ENCODE measurements around the gene PKD1L1.
"Not testable (repeated sequence)": the region's sequence is repeated elsewhere in the genome, so short reads cannot be mapped to it uniquely, and the experiment has no call there.

PKD1L1 gene, protein sequence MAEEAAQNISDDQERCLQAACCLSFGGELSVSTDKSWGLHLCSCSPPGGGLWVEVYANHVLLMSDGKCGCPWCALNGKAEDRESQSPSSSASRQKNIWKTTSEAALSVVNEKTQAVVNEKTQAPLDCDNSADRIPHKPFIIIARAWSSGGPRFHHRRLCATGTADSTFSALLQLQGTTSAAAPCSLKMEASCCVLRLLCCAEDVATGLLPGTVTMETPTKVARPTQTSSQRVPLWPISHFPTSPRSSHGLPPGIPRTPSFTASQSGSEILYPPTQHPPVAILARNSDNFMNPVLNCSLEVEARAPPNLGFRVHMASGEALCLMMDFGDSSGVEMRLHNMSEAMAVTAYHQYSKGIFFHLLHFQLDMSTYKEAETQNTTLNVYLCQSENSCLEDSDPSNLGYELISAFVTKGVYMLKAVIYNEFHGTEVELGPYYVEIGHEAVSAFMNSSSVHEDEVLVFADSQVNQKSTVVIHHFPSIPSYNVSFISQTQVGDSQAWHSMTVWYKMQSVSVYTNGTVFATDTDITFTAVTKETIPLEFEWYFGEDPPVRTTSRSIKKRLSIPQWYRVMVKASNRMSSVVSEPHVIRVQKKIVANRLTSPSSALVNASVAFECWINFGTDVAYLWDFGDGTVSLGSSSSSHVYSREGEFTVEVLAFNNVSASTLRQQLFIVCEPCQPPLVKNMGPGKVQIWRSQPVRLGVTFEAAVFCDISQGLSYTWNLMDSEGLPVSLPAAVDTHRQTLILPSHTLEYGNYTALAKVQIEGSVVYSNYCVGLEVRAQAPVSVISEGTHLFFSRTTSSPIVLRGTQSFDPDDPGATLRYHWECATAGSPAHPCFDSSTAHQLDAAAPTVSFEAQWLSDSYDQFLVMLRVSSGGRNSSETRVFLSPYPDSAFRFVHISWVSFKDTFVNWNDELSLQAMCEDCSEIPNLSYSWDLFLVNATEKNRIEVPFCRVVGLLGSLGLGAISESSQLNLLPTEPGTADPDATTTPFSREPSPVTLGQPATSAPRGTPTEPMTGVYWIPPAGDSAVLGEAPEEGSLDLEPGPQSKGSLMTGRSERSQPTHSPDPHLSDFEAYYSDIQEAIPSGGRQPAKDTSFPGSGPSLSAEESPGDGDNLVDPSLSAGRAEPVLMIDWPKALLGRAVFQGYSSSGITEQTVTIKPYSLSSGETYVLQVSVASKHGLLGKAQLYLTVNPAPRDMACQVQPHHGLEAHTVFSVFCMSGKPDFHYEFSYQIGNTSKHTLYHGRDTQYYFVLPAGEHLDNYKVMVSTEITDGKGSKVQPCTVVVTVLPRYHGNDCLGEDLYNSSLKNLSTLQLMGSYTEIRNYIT (N-terminal part only)

DNA sequence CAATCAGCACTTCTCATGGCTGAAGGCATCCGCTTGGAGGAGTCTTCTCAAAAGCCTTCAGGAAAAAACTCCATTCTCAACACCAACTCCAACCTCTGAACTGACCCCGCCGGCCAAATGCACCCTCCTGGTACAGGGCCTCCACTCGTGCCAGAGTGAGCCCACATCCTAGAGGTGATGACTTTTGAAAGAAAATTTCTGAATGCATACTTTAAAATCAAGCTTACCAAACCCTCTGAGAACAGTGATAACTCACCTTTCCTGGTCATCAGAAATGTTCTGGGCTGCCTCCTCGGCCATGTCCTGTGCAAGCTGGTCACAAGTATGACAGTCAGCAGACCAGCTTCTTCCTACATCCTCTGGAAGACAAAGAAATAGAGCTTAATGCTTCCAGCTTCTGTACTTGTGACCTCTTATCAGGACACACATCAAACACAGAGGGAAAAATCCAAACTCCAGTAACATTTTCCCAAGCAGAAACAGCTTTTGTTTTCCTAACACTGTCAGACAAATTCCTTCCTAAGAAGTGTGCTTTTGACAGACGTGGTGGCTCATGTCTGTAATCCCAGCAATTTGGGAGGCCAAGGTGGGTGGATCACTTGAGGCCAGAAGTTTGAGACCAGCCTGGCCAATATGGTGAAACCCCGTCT is at the start of gene PKD1L1:
TSS of gene PKD1L1 (minus strand) at position 326 of the 650 bp plus-strand sequence. CDS start at position 300, 26 bp downstream.
- no peak for DNase-seq

DNA sequence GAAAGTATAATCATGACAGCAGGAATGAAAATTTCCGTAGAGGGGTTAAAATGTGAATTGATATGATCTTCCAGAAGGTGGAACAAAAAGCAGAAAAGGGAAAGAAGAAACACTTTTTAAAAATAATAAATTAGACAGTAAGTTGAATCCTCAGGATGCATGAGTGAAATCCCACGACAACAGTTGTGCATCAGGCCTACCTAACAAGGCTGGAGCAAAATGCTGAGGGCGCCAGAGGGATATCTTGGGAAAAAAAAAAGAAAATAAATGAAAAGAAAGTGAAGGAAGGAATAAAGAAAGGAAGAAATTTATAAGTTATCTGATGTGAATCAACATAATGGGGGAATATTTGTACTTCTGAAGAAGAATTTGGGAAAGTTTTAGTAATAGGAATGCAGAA is 44.2 kb upstream of the PKD1L1 start:
- DNase-seq: no peak

DNA sequence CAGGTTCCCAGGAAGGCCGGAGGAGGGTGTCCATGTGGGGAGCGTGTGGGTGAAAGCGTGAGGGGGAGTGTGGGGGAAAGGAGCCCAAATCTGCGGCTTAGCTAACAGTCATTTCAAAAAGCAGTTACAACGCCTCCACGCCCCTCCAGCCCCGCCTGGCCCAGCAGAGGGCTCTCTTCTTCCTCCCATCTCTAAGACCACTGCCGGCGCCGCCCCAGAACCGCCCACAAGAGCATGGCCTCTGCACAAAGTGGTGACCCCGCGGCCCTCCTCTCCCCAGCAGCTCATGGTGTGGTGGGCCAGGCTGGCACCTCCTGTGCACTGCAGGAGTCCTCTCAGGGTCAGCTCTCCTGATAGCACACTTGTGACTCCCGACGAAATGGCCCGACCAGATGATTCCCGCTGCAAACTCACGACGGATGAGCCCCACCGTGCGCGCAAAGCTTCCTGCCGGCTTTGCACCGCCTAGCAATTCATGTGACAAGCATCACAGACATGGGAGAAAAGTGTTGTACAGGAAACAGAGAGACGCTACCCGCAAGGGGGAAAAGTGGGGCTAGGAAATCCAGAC is 43.6 kb upstream of the PKD1L1 start:
- peak; percentile 86 for DNase-seq

DNA sequence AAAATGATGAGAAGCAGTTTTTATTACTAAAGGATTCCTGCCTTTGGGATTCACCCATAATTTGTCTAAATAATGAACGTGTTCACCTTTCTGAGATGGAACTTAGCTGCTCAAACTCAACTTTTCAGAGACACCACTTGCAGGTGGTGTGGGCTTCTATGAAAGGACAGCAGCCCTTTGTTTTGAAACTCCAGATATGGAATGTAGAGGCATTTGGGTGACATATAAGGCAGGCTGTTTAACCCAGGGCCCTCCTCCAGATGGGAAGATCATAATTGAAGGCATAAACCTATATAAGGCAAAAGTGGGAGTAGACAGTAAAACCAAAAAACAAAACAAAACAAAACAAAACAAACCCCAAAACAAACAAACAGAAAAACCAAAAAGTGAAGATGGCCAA is 43.0 kb upstream of the PKD1L1 start:
- DNase-seq: no peak

DNA sequence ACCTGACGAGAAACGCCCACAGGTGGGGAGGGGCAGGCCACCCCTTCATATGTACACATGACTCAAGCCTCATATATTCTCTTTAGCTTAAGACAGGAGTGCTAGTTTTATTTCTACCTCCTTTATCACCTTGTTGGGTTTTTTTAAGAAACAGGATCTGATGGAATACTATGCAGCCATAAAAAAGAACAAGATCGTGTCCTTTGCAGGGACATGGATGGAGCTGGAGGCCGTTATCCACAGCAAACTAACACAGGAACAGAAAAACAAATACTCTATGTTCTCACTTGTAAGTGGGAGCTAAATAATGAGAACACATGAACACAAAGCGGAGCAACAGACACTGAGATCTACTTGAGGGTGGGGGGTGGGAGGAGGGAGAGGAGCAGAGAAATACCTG is 42.3 kb upstream of the PKD1L1 start:
- no peak for DNase-seq

DNA sequence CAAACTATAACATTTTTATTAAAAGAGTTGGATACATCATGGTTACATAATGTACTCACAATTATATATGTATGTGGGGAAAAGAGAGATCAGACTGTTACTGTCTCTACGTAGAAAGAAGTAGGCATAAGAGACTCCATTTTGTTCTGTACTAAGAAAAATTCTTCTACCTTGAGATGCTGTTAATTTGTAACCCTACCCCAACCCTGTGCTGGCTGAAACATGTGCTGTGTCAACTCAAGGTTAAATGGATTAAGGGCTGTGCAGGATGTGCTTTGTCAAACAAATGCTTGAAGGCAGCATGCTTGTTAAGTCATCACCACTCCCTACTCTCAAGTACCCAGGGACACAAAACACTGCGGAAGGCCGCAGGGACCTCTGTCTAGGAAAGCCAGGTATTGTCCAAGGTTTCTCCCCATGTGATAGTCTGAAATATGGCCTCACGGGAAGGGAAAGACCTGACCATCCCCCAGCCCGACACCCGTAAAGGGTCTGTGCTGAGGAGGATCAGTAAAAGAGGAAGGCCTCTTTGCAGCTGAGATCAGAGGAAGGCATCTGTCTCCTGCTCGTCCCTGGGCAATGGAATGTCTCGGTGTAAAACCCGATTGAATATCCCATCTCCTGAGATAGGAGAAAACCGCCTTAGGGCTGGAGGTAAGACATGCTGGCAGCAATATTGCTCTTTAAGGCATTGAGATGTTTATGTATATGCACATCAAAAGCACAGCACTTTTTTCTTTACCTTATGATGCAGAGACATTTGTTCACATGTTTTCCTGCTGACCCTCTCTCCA is 41.5 kb upstream of the PKD1L1 start:
- not testable (repeated sequence) for DNase-seq

DNA sequence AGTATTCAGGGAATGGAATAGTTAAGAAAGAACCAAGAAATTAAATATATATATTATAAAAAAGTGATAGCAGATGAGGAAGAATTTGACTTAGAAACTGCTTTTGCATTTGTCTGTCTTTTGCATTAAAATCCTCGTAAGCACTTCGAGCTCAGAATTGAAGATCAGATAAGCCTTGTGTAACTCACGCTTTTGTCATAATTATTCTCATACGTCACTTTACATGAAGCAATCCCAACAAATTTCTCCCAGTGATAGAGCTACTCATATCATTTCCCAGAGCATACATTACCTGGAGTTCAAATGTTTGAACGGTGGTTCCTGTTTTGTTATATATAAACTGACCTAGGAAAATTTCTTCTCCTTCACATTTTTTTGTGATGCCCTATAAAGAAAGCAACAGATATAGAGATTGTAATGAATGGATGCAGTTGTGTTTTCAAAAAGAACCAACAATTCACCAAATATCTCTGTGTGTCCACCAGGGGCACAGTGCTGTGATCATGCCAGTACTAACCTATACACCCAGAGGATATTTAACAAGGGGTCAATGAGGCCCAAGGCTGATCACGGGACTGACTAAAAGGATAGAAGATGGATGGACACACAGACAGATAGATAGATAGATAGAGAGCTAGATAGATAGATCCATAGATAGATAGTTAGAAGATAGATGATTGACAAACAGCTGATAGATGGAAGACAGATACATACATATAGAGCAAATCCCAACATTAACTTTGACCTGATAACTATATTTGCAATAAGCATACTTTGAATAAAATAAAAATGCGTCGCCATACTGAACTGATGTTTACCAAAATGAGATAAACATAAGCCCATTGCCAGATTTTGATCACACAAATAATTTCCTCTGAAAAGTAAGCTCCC is 40.5 kb upstream of the PKD1L1 start:
- DNase-seq: no peak

DNA sequence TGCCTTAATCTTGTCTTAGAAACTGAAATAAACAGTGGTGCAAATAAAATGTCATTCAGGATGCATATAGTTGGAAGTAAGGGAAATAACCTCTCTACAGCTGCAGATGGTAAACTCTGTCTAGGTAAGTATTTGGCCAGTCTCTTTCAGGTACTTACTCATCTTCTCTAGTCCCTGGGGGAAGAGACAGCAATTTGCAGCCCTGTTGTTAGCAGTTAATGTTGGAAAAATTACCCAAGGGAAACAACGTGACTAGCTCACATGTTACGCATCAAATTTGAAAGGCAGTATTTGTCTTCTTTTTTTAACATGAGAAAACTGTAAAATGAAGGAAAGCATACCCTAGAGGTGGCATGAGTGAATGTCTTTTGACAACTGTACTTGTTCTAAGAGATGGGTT is 34.3 kb upstream of the PKD1L1 start:
- no peak for DNase-seq

DNA sequence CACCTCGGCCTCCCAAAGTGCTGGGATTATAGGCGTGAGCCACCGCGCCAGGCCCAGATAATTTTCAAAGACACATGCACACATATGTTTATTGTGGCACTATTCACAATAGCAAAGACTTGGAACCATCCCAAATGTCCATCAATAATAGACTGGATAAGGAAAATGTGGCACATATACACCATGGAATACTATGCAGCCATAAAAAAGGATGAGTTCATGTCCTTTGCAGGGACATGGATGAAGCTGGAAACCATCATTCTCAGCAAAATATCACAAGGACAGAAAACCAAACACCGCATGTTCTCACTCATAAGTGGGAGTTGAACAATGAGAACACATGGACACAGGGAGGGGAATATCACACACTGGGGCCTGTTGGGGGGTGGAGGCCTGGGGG is 32.4 kb upstream of the PKD1L1 start:
- not testable (repeated sequence) for DNase-seq

DNA sequence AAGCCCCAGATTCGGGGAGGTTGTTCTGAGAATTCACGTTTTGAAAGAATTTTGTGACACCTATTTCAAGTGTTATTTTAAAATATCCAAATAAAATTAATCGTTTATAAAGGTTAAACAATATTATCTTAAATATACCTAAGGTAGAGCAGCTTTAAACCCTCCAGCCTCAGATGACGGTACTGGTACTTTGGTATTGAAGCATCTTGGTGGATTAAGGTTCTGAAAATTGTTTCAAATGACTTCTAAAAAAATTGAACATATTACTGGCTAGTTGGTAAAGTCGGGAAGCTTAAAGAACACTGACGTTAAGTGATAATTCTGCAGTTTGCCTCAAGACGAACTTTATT is 31.5 kb upstream of the PKD1L1 start:
- DNase-seq: no peak

DNA sequence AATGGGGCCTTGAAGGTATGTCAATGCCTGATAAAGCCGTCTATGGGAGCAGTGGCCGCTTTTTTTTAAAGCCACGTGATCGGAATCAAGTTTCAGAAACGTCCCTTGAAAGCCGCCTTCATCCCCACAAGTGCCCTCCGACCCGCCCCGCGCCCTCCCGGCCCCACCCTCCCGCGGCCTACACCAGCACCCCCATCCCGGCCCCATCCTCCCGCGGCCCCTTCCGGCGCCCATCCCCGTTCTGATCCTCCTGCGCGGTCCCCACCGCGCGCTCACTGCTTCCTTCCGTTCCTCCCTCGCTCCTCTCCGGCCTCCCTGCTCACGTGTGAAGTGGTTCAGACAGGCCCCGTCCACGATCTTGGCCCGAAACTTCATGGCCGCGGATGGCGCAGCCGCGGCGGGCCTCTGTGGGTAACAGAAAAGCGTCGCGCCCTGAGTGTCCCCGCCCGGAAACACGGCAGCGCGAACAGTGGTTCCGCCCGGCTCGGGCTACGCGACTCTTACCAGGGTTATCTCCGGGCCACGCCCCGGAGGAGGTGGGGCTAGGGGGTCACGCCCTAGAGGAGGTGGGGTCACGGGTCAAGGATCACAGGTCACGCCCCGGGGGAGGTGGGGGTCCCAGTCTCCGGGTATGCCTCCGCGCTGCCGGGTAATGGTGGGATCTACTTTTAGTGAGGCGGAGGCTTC is 31.0 kb upstream of the PKD1L1 start, which contains the start of gene HUS1:
TSS of gene HUS1 (minus strand) at position 471 of the 687 bp plus-strand sequence. CDS start at position 375, 96 bp downstream.
- peak; percentile 96 for DNase-seq

DNA sequence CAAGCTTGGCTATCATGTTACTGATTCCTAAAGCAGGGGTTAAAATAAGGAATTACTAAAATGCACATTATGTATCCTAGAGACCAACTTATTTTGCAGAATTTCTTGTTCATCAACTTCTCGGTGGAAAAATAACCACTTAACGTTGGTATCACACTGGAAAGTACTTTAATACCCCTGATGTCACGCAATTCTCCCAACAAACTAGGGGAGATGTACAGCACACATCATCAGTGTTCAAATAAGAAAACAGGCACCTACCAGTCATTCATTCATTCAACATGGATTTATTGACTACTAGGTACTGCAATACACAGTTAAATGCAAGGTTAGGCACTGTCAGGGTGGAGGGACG is 30.5 kb upstream of the PKD1L1 start:
- DNase-seq: no peak

DNA sequence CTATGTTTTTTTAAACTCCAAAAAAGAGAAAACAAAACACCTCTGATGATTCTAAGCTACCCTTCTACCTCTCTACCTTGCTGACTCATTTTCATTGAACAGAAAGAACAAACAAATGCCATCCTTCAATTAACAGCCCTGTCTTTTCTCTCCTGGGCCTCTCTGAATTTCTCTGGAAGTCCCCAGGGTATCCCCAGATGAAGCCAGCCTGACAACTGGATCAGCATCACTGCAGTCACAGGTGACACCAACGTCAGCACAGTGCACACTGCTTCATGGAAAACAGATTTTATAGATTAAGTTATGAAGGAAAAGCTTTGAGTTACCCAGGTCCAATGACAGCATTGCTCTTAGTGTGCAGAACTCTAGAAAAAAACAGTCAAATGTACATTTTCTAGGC is 25.5 kb upstream of the PKD1L1 start:
- DNase-seq: no peak

DNA sequence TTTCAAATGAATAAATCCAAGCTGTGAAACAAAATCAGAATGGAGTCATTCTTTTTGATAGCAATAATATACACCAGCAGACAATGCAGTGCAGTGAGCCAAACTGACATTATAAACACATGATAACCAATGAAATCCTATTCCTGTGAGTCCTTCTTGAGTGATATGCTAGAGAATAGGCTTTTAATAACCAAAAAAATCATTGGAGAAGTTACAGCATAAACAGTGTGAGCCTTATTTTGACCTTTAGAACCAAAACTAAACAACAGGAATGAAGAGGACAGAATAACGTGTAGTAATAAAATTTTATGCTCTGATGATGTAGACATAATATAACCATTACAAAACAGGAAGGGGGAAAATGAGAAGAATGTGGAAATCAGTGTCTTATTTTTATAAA is 22.5 kb upstream of the PKD1L1 start:
- no peak for DNase-seq

DNA sequence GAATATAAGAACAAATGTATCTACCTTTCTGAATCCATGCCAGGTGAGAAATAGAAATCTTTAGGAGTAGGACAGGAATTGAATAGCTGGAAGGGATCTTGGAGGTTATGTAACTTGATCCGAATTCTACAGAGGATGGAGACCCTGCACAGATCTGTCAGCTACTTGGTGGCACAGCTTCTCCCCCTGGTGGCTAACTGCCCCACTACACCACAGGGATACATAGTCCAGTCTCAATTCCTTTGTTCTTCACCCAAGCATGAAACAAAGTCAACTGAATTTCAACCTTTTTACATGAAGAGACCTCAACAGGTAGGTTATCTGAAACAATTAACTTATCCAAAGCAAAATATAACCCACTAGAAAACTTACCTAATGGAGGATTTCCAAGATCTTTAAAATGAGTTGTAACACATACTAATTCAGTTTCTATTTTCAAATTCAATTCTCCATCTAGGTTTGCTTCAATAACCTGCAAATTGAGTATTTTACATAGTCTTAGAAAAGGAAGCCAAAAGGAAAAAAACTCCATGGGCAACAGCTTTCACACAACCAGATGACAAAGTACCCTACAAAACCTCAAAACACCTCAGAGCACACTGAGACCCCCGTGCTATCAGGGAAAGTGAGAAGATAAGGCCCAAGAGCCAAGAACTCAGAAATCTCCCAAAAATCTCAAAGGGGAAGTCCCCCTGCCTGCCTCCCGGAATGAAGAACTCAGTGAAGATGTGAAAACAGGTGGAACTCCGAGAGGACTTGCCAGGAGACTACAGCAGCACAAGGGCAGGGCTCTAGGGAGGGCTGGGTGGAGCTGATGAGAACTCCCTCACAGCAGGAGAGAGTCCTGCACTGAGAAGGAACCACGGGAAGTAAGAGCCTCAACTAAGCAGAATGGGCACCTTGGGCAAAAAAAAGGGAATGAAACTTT is 20.8 kb upstream of the PKD1L1 start:
- peak; percentile 55 for DNase-seq

DNA sequence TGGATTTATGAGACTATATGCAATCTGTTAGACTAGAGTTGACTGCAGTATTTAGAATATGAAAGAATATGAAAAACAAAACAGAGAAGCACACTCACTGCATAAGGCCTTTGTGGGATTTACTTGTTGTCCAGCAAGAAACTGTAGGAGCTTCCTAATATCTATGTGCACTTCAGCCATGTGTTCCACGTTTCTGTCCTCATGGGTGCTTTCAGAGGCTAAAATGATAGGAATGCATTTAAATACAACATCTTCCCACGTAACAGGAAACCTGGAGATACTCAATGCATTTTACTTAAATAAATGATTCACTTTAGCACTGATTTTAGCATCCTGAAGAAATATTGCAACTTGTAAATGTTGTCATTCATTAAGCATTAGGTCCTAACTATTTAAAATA is 19.4 kb upstream of the PKD1L1 start:
- no peak for DNase-seq

DNA sequence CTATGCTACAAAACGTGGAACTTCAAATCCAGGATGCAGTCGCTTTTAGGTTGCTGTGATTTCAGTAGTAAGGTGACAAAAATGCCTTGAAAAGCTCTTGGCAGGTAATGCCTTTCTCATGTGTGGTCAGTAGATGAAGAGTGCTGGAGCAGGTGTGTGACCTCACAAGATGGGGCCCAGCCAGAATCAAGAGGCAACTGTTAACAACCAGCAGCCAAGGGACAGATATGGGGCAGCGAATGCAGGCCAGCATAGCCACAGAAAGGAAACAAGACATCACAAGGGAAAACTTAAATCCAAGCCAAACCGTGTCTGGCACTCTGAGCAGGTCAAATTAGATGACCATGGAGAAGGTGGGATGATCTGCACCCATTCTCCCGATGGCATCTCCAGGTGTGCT is 18.9 kb upstream of the PKD1L1 start:
- DNase-seq: no peak

DNA sequence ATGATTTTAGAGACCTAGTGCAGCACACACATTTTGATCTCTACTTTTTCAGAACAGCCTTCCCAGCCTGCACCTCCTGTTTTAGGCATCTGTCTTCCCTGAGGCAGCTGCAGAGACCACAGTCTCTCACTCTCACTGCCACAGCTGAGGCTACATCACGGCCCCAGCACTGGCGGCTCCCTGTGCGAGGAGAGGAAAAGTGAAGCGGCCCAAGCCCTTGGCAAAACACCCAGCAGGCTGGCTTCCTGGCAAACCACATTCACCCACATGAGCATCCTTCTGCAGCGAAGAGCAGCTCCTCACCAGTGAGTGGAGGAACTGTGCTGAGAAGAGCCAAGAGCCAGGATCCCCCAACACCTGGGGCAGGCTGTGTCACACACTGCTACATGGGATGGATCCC is 17.2 kb upstream of the PKD1L1 start:
- no peak for DNase-seq

DNA sequence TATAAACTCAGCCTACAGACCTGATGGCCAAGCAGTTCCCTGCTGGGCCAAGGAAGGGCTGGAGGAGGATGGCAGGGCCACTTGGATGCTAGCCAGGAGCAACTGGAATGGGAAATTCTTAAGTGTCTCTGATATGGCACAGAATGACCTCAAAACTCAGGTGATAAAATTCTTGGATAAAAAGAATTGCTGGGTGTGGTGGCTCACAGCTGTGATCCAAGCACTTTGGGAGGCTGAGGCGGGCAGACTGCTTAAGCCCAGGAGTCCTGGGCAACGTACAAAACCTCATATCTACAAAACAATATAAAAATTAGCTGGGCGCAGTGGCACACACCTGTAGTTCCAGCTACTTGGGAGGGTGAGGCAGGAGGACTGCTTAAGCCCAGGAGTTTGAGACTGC is 14.0 kb upstream of the PKD1L1 start:
- no peak for DNase-seq
